GM12878 (cell line): ENCODE results near the gene SRRM5. TPM values are rescaled to one million over a fixed set of nuclear protein-coding genes. Genes with fewer than 3 reads are reported as not detected.

ENCODE experiments used
- BCL11A ChIP-seq: IDR thresholded peaks from 2 replicates; pipeline ENCODE4 v1.6.1; 2011; ENCODE audit warnings: low read depth, low read length
- BCLAF1 ChIP-seq: fragments of 450-650 bp; IDR thresholded peaks from 2 replicates; pipeline ENCODE4 v1.6.1; 2017; ENCODE audit warnings: antibody characterized with exemption, mild to moderate bottlenecking, moderate library complexity
- BMI1 ChIP-seq: fragments of 450-650 bp; IDR thresholded peaks from 2 replicates; pipeline ENCODE4 v1.6.1; 2016; ENCODE audit warnings: mild to moderate bottlenecking, moderate library complexity, borderline replicate concordance
- CEBPB ChIP-seq, 2 experiments: fragments of 150-350 bp in 1 of 2; IDR thresholded peaks; 2 replicates each; pipeline ENCODE4 v1.6.1; 2012 to 2014; ENCODE audit warnings: low read depth in 2 of 2, low read length in 2 of 2, borderline replicate concordance in 1 of 2, inconsistent platforms in 1 of 2
- CUX1 ChIP-seq: IDR thresholded peaks from 2 replicates; pipeline ENCODE4 v1.6.1; 2012; ENCODE audit warnings: improper control_type of control experiment, low read depth, low read length; ENCODE audit not compliant: insufficient replicate concordance
- EED ChIP-seq: sonication (generic); IDR thresholded peaks from 2 replicates; pipeline ENCODE4 v1.6.1; 2016; ENCODE audit warnings: antibody characterized with exemption, low read depth
- JUND ChIP-seq: IDR thresholded peaks from 2 replicates; pipeline ENCODE4 v1.6.1; 2012; ENCODE audit warnings: low read depth, mild to moderate bottlenecking, low read length, improper control_type of control experiment, moderate library complexity
- KDM1A ChIP-seq: fragments of 200-600 bp; sonication (generic); IDR thresholded peaks from 2 replicates; pipeline ENCODE4 v1.6.1; 2016; ENCODE audit warnings: borderline replicate concordance
- NBN ChIP-seq: fragments of 450-650 bp; IDR thresholded peaks from 2 replicates; pipeline ENCODE4 v1.6.1; 2016
- PAX8 ChIP-seq: fragments of 450-650 bp; IDR thresholded peaks from 2 replicates; pipeline ENCODE4 v1.6.1; 2017; ENCODE audit warnings: mild to moderate bottlenecking, moderate library complexity
- RBBP5 ChIP-seq: fragments of 200-600 bp; sonication (generic); conservative IDR thresholded peaks from 2 replicates; pipeline ENCODE4 v1.6.1; 2016
- RCOR1 ChIP-seq: conservative IDR thresholded peaks from 2 replicates; pipeline ENCODE4 v1.6.1; 2012; ENCODE audit warnings: low read depth, low read length, improper control_type of control experiment
- ZBED1 ChIP-seq: IDR thresholded peaks from 2 replicates; pipeline ENCODE4 v1.6.1; 2016; ENCODE audit warnings: borderline replicate concordance
- polyA plus RNA-seq, 11 experiments: library from polyadenylated mRNA; depleted of rRNA in 4 of 11; unstranded in 6 of 11; stranded (reverse) in 5 of 11; fragments of >200 nt; fragmentation: Nextera tagmentation in 4 of 11; fragmentation: Illumina TruSeq in 1 of 11; extraction: Ambion mirVana in 4 of 11; extraction: Trizol in 1 of 11; gene quantifications; 1 replicate in 1 of 11; 2 replicates in 10 of 11; pipeline versions ENCODE4 v1.2.1 to v1.2.3, GENCODE V29; 2011 to 2016; ENCODE audit warnings: inconsistent platforms in 2 of 11, missing spikeins in 2 of 11, low read depth in 1 of 11
- total RNA-seq, 4 experiments: library from RNA; depleted of rRNA in 3 of 4; stranded (reverse); fragments of >200 nt in 3 of 4; fragmentation: Illumina TruSeq in 1 of 4; extraction: Trizol in 1 of 4; gene quantifications; 2 replicates each; pipeline versions ENCODE4 v1.2.1 to v1.2.3, GENCODE V29; 2013 to 2021
- TF ChIP-seq, protein P1 (sequence below), 3 experiments: IDR thresholded peaks in 2 of 3; conservative IDR thresholded peaks in 1 of 3; 2 replicates each; pipeline ENCODE4 v1.5.1; 2011; ENCODE audit warnings: low read depth in 3 of 3, low read length in 3 of 3, mild to moderate bottlenecking in 3 of 3, control low read depth in 2 of 3, moderate library complexity in 2 of 3, inconsistent platforms in 1 of 3, mixed read lengths in 1 of 3; ENCODE audit not compliant: control insufficient read depth in 2 of 3, insufficient read depth in 1 of 3; ENCODE audit errors: extremely low read depth in 1 of 3
- TF ChIP-seq, protein P2 (sequence below): IDR thresholded peaks from 2 replicates; pipeline ENCODE4 v1.6.1; 2012; ENCODE audit warnings: low read depth, low read length, improper control_type of control experiment

The SRRM5 gene
- total and polyA plus RNA-seq, 10 of the 15 experiments (the other 5 are each of a cell fraction or from before 2014, with no cell fraction given): 0.06 to 0.38 (median 0.24) TPM; not detected in 2

- TF ChIP-seq CUX1: no peak
- peak; percentile 56; the same call in 1 of the 2 replicates for TF ChIP-seq JUND
- TF ChIP-seq BCLAF1: 0 out of 2 replicates have a peak, but pooled peaks have one; percentile 27
- no peak for TF ChIP-seq PAX8
- TF ChIP-seq, protein P1, sequence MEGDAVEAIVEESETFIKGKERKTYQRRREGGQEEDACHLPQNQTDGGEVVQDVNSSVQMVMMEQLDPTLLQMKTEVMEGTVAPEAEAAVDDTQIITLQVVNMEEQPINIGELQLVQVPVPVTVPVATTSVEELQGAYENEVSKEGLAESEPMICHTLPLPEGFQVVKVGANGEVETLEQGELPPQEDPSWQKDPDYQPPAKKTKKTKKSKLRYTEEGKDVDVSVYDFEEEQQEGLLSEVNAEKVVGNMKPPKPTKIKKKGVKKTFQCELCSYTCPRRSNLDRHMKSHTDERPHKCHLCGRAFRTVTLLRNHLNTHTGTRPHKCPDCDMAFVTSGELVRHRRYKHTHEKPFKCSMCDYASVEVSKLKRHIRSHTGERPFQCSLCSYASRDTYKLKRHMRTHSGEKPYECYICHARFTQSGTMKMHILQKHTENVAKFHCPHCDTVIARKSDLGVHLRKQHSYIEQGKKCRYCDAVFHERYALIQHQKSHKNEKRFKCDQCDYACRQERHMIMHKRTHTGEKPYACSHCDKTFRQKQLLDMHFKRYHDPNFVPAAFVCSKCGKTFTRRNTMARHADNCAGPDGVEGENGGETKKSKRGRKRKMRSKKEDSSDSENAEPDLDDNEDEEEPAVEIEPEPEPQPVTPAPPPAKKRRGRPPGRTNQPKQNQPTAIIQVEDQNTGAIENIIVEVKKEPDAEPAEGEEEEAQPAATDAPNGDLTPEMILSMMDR (IDR thresholded peaks at IDR 0.05 in 2 of 3, conservative IDR thresholded peaks at IDR 0.05 in 1 of 3; ENCODE audit: control insufficient read depth in 2 of 3, extremely low read depth in 1 of 3, insufficient read depth in 1 of 3, low read depth in 3 of 3, low read length in 3 of 3): no peak
- peak; percentile 60; the same call in 1 of the 2 replicates for TF ChIP-seq NBN
- TF ChIP-seq BMI1: no peak
- peak; percentile 70 for TF ChIP-seq EED
- TF ChIP-seq KDM1A: no peak
- no peak for TF ChIP-seq CEBPB (IDR thresholded peaks at IDR 0.05; ENCODE audit: borderline replicate concordance in 1 of 2, low read depth in 2 of 2, low read length in 2 of 2)
- TF ChIP-seq BCL11A: no peak
- no peak for TF ChIP-seq ZBED1
- TF ChIP-seq, protein P2, sequence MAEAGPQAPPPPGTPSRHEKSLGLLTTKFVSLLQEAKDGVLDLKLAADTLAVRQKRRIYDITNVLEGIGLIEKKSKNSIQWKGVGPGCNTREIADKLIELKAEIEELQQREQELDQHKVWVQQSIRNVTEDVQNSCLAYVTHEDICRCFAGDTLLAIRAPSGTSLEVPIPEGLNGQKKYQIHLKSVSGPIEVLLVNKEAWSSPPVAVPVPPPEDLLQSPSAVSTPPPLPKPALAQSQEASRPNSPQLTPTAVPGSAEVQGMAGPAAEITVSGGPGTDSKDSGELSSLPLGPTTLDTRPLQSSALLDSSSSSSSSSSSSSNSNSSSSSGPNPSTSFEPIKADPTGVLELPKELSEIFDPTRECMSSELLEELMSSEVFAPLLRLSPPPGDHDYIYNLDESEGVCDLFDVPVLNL: no peak; the same call in 1 of the 2 replicates
- no peak for TF ChIP-seq RBBP5
- TF ChIP-seq RCOR1: no peak
These were observed 7.6 kb downstream of the SRRM5 start, which contains the start of gene ZNF428 (continued) for GRCh38 chr19:43619262-43620060.
